SK-N-SH treated with all-trans-retinoic acid at 6 μM for 48 hours (cell line): ENCODE data around the gene ANP32A.

Source experiments
- CREB5 ChIP-seq: fragments of 250-450 bp; sonication (Bioruptor Pico); IDR thresholded peaks from 2 replicates; pipeline ENCODE4 v1.5.1; 2020; ENCODE audit warnings: low read depth, mild to moderate bottlenecking, moderate library complexity
- ESRRG ChIP-seq: fragments of 250-450 bp; sonication (Bioruptor Pico); IDR thresholded peaks from 2 replicates; pipeline ENCODE4 v1.6.1; 2021; ENCODE audit warnings: mild to moderate bottlenecking
- POU6F1 ChIP-seq: fragments of 250-450 bp; sonication (Bioruptor Pico); IDR thresholded peaks from 2 replicates; pipeline ENCODE4 v1.8.0; 2021; ENCODE audit warnings: low read depth, mild to moderate bottlenecking, moderate library complexity, borderline replicate concordance
- TCF4 ChIP-seq: fragments of 250-450 bp; sonication (Bioruptor Pico); IDR thresholded peaks from 2 replicates; pipeline ENCODE4 v1.8.0; 2021; ENCODE audit warnings: mild to moderate bottlenecking, moderate library complexity, borderline replicate concordance
- ZC3H10 ChIP-seq: fragments of 250-450 bp; sonication (Bioruptor Pico); IDR thresholded peaks from 2 replicates; pipeline ENCODE4 v1.5.1; 2021; ENCODE audit warnings: mild to moderate bottlenecking, moderate library complexity
- ZFP3 ChIP-seq: fragments of 250-450 bp; sonication (Bioruptor Pico); IDR thresholded peaks from 2 replicates; pipeline ENCODE4 v1.5.0; 2020; ENCODE audit warnings: mild to moderate bottlenecking, moderate library complexity
- ZNF8 ChIP-seq: fragments of 450-650 bp; formaldehyde crosslinking; IDR thresholded peaks from 2 replicates; pipeline ENCODE4 v1.5.0; 2020; ENCODE audit warnings: mild to moderate bottlenecking, moderate library complexity

- TF ChIP-seq ESRRG (CRISPR knock-in tag) (no peak), ZNF8 (CRISPR knock-in tag) (no peak), POU6F1 (CRISPR knock-in tag) (no peak), TCF4 (CRISPR knock-in tag) (no peak), ZC3H10 (CRISPR knock-in tag) (no peak), CREB5 (CRISPR knock-in tag) (no peak), ZFP3 (CRISPR knock-in tag) (no peak)
Observed at GRCh38 chr15:68774120-68774519, 46.6 kb downstream of the ANP32A start.
